GM12865 (cell line): ENCODE measurements around the gene DNER.
A peak's percentile ranks its signal among the peaks of the same experiment; 100 is the strongest.

Source experiments
- DNase-seq: peaks from one replicate; pipeline ENCODE4 v3.0.0; 2010; ENCODE audit warnings: low read depth
- H3K4me3 ChIP-seq: 2 replicates; pipeline ENCODE4 v1.5.1; 2011; ENCODE audit warnings: mild to moderate bottlenecking, low read depth, low read length, control low read depth
- TF ChIP-seq, protein P1 (sequence below): IDR thresholded peaks from 2 replicates; pipeline ENCODE4 v1.5.1; 2011; ENCODE audit warnings: low read length, control low read depth, low read depth, inconsistent platforms; ENCODE audit not compliant: insufficient read depth; ENCODE audit errors: missing control alignments

DNER gene

DNA sequence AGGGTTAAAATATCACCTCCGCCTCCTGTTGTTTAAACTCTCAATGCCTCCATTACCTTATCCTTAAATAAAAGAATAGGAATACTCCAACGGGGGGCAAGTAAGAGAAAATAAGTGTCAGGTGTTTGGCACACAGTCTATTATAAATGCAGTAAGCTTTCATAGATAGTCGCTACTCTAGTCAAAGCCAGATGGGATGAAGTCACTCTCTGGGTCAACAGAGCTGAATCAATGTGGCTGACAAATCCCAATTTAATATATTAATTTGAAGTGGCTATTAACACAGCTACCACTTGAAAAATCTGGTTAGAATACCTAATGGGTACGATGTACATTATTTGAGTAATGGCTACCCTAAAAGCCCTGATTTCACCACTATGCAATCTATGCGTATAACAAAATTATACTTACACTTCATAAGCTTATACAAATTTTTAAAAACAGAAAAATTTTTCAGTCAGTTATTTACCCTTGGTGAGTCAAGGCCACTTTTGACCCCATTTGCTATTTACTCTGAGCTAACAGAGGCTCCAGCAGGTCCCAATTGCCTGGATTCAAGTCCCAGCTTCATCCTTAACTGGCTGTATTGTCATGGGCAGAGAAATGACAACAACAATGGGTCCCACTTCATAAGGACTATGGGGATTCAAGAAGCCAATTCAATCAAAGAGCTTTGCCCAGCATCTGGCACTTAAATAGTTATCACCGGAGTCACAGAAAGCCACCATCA is 275.8 kb downstream of the DNER start:
- H3K4me3 ChIP-seq: no peak overlapping the region
- TF ChIP-seq, protein P1, sequence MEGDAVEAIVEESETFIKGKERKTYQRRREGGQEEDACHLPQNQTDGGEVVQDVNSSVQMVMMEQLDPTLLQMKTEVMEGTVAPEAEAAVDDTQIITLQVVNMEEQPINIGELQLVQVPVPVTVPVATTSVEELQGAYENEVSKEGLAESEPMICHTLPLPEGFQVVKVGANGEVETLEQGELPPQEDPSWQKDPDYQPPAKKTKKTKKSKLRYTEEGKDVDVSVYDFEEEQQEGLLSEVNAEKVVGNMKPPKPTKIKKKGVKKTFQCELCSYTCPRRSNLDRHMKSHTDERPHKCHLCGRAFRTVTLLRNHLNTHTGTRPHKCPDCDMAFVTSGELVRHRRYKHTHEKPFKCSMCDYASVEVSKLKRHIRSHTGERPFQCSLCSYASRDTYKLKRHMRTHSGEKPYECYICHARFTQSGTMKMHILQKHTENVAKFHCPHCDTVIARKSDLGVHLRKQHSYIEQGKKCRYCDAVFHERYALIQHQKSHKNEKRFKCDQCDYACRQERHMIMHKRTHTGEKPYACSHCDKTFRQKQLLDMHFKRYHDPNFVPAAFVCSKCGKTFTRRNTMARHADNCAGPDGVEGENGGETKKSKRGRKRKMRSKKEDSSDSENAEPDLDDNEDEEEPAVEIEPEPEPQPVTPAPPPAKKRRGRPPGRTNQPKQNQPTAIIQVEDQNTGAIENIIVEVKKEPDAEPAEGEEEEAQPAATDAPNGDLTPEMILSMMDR: no peak
- no peak for DNase-seq

GRCh38 chr2:229437467-229437866 is 276.9 kb downstream of the DNER start:
- no peak for DNase-seq
- H3K4me3 ChIP-seq: no peak overlapping the region
- TF ChIP-seq, protein P1: no peak

- H3K4me3 ChIP-seq: no peak overlapping the region
- no peak for DNase-seq
- TF ChIP-seq, protein P1: no peak
Measured at GRCh38 chr2:229434187-229434586, 280.2 kb downstream of the DNER start.

DNA sequence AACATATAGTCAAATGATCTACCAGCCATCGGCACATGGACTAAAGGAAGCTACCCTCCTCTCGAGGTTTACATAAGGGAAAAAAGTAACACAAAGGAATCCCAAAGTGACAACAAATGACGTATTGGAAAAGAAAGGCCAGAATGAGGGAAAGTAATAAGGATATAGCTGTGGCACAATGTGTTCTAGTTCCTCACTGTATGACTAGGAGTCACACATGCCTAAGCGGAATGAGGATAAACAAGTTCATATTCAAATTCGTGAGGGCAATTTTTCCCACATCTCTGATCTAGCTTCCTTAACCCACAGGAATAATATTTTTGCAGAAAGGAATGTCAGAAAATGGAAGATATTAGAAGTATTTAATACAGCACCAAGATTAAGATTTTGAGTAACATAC is 281.0 kb downstream of the DNER start:
- H3K4me3 ChIP-seq: no peak overlapping the region
- no peak for DNase-seq
- TF ChIP-seq, protein P1: no peak

DNA sequence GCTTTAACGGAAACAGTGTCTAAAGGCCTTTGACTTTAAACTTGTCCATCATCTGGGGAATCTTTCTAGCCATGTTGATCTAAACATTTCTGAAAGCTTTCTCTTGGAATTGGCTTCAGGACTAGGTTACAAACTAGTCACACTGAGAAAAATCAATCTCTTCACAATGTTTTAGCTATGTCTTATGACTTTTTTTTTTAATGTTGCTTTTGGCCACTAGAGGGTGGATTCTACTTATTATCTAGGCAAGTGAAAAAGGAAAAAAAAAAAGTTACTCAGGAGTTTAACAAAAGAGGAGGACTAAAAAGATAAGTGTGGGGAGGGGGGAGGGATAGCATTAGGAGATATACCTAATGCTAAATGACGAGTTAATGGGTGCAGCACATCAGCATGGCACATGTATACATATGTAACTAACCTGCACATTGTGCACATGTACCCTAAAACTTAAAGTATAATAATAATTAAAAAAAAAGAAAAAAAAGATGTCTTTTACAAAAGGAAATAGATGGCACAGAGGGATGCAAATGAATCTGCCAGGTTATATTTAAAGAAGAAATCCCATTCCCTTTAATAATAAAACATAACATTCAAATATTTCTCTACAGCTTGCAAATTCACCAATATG is 282.9 kb downstream of the DNER start:
- DNase-seq: peak; percentile 25
- H3K4me3 ChIP-seq: no peak overlapping the region
- TF ChIP-seq, protein P1: peak; percentile 32

GRCh38 chr2:229429589-229429988 is 284.8 kb downstream of the DNER start:
- TF ChIP-seq, protein P1: no peak
- H3K4me3 ChIP-seq: no peak overlapping the region
- DNase-seq: no peak
